Panc1 (cell line): ENCODE measurements around the gene BTN3A1. TPM values are rescaled to one million over a fixed set of nuclear protein-coding genes. Genes with fewer than 3 reads are reported as not detected.
A peak's percentile ranks its signal among the peaks of the same experiment; 100 is the strongest.

Experiments
- ATAC-seq: fragments of 200-7000 bp; cut with Tn5 transposase; 2 replicates; pipeline ENCODE4 v1.9.1; 2020; ENCODE audit warnings: mild to moderate bottlenecking, moderate library complexity
- BruUV-seq: library from RNA; stranded (reverse); fragments of 400-500 nt; replicated peaks from 2 replicates; lab custom pipeline; 2021; lab: Mats Ljungman, UMichigan
- CTCF ChIA-PET: fragments of 300-600 bp; sonication (Branson Sonifier 250); formaldehyde crosslinking; loops from one replicate; lab custom pipeline; 2022; ENCODE audit warnings: antibody characterized with exemption; lab: Charles Lee
- POLR2A ChIA-PET: fragments of 300-600 bp; sonication (Branson Sonifier 250); formaldehyde crosslinking; loops from one replicate; lab custom pipeline; 2022; ENCODE audit warnings: antibody characterized with exemption; lab: Charles Lee
- DNase-seq: peaks from one replicate; pipeline ENCODE4 v3.0.0-alpha.2; 2010; ENCODE audit warnings: low read depth, low spot score
- H3K27ac ChIP-seq: 2 replicates; pipeline ENCODE4 v1.5.1; 2011; ENCODE audit warnings: mild to moderate bottlenecking, low read length, inconsistent platforms
- H3K27me3 ChIP-seq: fragments of 200-500 bp; sonication (Bioruptor generic); 2 replicates; pipeline ENCODE4 v1.6.0; 2014; ENCODE audit warnings: low read length, inconsistent platforms; ENCODE audit not compliant: control insufficient read depth, insufficient read depth
- H3K36me3 ChIP-seq: fragments of 200-500 bp; sonication (Bioruptor generic); 2 replicates; pipeline ENCODE4 v1.5.1; 2014; ENCODE audit warnings: inconsistent platforms, mild to moderate bottlenecking, low read length, moderate library complexity; ENCODE audit not compliant: control insufficient read depth, insufficient read depth
- H3K4me1 ChIP-seq: 2 replicates; pipeline ENCODE4 v1.5.1; 2011; ENCODE audit warnings: inconsistent platforms, mild to moderate bottlenecking, low read length, moderate library complexity; ENCODE audit not compliant: control insufficient read depth, insufficient read depth
- H3K4me3 ChIP-seq, 2 experiments: 2 replicates each; pipeline ENCODE4 v1.5.1; 2011 to 2012; ENCODE audit warnings: low read depth in 2 of 2, low read length in 2 of 2, mild to moderate bottlenecking in 2 of 2, inconsistent platforms in 1 of 2, moderate library complexity in 1 of 2
- H3K9me3 ChIP-seq: fragments of 200-500 bp; sonication (Bioruptor generic); 2 replicates; pipeline ENCODE4 v1.5.1; 2014; ENCODE audit warnings: low read depth, mild to moderate bottlenecking, inconsistent platforms, low read length, moderate library complexity; ENCODE audit not compliant: control insufficient read depth, insufficient read depth
- CTCF ChIP-seq: fragments of 450-650 bp; IDR thresholded peaks from 2 replicates; pipeline ENCODE4 v1.5.1; 2017; ENCODE audit warnings: mild to moderate bottlenecking
- POLR2AphosphoS5 ChIP-seq: IDR thresholded peaks from 2 replicates; pipeline ENCODE4 v1.6.1; 2012; ENCODE audit warnings: mild to moderate bottlenecking, low read depth, low read length, moderate library complexity
- REST ChIP-seq, 2 experiments: IDR thresholded peaks; 2 replicates each; pipeline ENCODE4 v1.6.1; 2011 to 2012; ENCODE audit warnings: low read depth in 2 of 2, control low read depth in 1 of 2, low read length in 1 of 2, mild to moderate bottlenecking in 1 of 2, moderate library complexity in 1 of 2; ENCODE audit not compliant: insufficient read depth in 1 of 2
- SIN3A ChIP-seq: IDR thresholded peaks from 2 replicates; pipeline ENCODE4 v1.6.1; 2012; ENCODE audit warnings: low read depth, mild to moderate bottlenecking, low read length, moderate library complexity, borderline replicate concordance; ENCODE audit not compliant: insufficient read depth
- TCF7L2 ChIP-seq: IDR thresholded peaks from 2 replicates; pipeline ENCODE4 v1.6.1; 2011; ENCODE audit warnings: mild to moderate bottlenecking, low read depth, low read length, inconsistent platforms
- in situ Hi-C: cut with HindIII; loops from 2 replicates; pipeline ENCODE4 v1.10.0; 2016; ENCODE audit warnings: low sequenced_read_pairs, low pct_unique_long_range_greater_than_20kb
- intact Hi-C: fragments of 100-400 bp; cut with micrococcal nuclease; formaldehyde crosslinking; loops from one replicate; pipeline ENCODE4 v1.10.0; 2022; ENCODE audit not compliant: unreplicated experiment
- total RNA-seq: library from RNA; stranded (reverse); gene quantifications from one replicate; pipeline ENCODE4 v1.2.1, GENCODE V29; 2021; ENCODE audit not compliant: unreplicated experiment

BTN3A1 gene
- total RNA-seq, 1 experiment from 2014 or later: 5.0 TPM

- Histone ChIP-seq H3K36me3 (no peaks in the 10 kb centered on the region), H3K27ac (no peak overlapping the region), H3K27me3 (no peaks in the 10 kb centered on the region), H3K4me1 (no peaks in the 10 kb centered on the region), H3K9me3 (no peaks in the 10 kb centered on the region), H3K4me3 (no peak overlapping the region)
- intact Hi-C loops: no loop called here
- CTCF ChIA-PET: no interaction called here
- POLR2A ChIA-PET: interaction anchor here (0.6 kb wide), 1 partner anchor 174 kb away, joined by 4 read pairs; no protein-coding TSS in a partner anchor
- TF ChIP-seq CTCF (no peak), SIN3A (no peak), POLR2AphosphoS5 (no peak), REST (IDR thresholded peaks at IDR 0.05; ENCODE audit: insufficient read depth in 1 of 2, low read depth in 2 of 2, low read length in 1 of 2) (no peak), TCF7L2 (no peak)
- DNase-seq (no peak), ATAC-seq (peak; percentile 61; the same call in 1 of the 2 replicates)
- BruUV-seq: no TSS peak
- in situ Hi-C loops: no loop called here
Observed at GRCh38 chr6:26388441-26388840, 13.6 kb upstream of the BTN3A1 start.

GRCh38 chr6:26389349-26389894 lies 12.7 kb upstream of the BTN3A1 start:
- DNase-seq (no peak), ATAC-seq (no peak)
- in situ Hi-C loops (no loop called here), intact Hi-C loops (no loop called here)
- Histone ChIP-seq H3K9me3 (no peaks in the 10 kb centered on the region), H3K4me1 (no peaks in the 10 kb centered on the region), H3K36me3 (no peaks in the 10 kb centered on the region), H3K27me3 (no peaks in the 10 kb centered on the region), H3K27ac (no peak overlapping the region), H3K4me3 (no peak overlapping the region)
- CTCF ChIA-PET: no interaction called here
- TF ChIP-seq TCF7L2 (no peak), POLR2AphosphoS5 (no peak), CTCF (no peak), REST (IDR thresholded peaks at IDR 0.05; ENCODE audit: insufficient read depth in 1 of 2, low read depth in 2 of 2, low read length in 1 of 2) (no peak), SIN3A (no peak)
- BruUV-seq: no TSS peak
- POLR2A ChIA-PET: no interaction called here
